Naive thymus-derived CD8-positive, alpha-beta T cell (primary cell): ENCODE data around the gene TRAPPC6A. TPM values are rescaled to one million over a fixed set of nuclear protein-coding genes. Genes with fewer than 3 reads are reported as not detected.
A peak's percentile ranks its signal among the peaks of the same experiment; 100 is the strongest.

Source experiments
- ATAC-seq, 2 donors: fragments of 150-1000 bp; cut with Tn5 transposase in 1 of 2; sonication (Bioruptor Pico), chemical (Tn5 transposase) in 1 of 2; 1 replicate in 1 of 2; 2 replicates in 1 of 2; pipeline ENCODE4 v1.10.0; 2021; ENCODE audit warnings: mild to moderate bottlenecking in 2 of 2, moderate library complexity in 2 of 2
- POLR2A ChIA-PET: fragments of 350-600 bp; sonication (Branson Sonifier 250); formaldehyde crosslinking; loops from one replicate; lab custom pipeline; 2021; ENCODE audit warnings: antibody characterized with exemption; lab: Charles Lee
- DNase-seq, 10 donors: peaks; one replicate each; pipeline versions ENCODE4 v3.0.0 to v3.0.0-alpha.2; 2020 to 2022
- H3K27ac Mint-ChIP-seq, 10 donors: one replicate each; pipeline ENCODE4 v1.8.0; 2020 to 2022; ENCODE audit warnings: mild to moderate bottlenecking in 10 of 10, mixed read lengths in 10 of 10, moderate library complexity in 4 of 10, inconsistent platforms in 1 of 10
- H3K27me3 Mint-ChIP-seq, 5 donors: one replicate each; pipeline ENCODE4 v1.8.0; 2021 to 2022; ENCODE audit warnings: mixed read lengths in 5 of 5
- H3K36me3 Mint-ChIP-seq, 3 donors: one replicate each; pipeline ENCODE4 v1.8.0; 2020 to 2022; ENCODE audit warnings: mixed read lengths in 3 of 3, mild to moderate bottlenecking in 2 of 3, inconsistent platforms in 1 of 3
- H3K4me1 Mint-ChIP-seq, 4 donors: one replicate each; pipeline ENCODE4 v1.8.0; 2021 to 2022; ENCODE audit warnings: mixed read lengths in 4 of 4
- H3K4me3 Mint-ChIP-seq, 10 donors: one replicate each; pipeline ENCODE4 v1.8.0; 2020 to 2022; ENCODE audit warnings: mild to moderate bottlenecking in 10 of 10, mixed read lengths in 10 of 10, moderate library complexity in 6 of 10, inconsistent platforms in 1 of 10
- H3K9me3 Mint-ChIP-seq, 9 donors: one replicate each; pipeline ENCODE4 v1.8.0; 2020 to 2022; ENCODE audit warnings: mixed read lengths in 9 of 9, mild to moderate bottlenecking in 3 of 9, inconsistent platforms in 1 of 9, moderate library complexity in 1 of 9
- polyA plus RNA-seq, 3 donors: library from polyadenylated mRNA; unstranded; fragments of 300-500 nt; fragmentation: Illumina TruSeq; gene quantifications; one replicate each; pipeline ENCODE4 v1.2.3, GENCODE V29; 2021
- total RNA-seq, 8 experiments: library from RNA in 2 of 8; stranded (reverse) in 2 of 8; gene quantifications; one replicate each; pipeline ENCODE4 v1.2.3 and lab custom pipeline; 2021 to 2026

Gene TRAPPC6A
- total and polyA plus RNA-seq, 5 experiments from 2014 or later = 48.5 to 193 (median 149) TPM

- Mint-ChIP-seq H3K9me3 (no peaks in the 10 kb centered on the region), H3K27me3 (peaks cover 6 to 44% (median 17%) of the 10 kb centered on the region in 5 donors), H3K27ac (no peak overlapping the region), H3K4me3 (no peak overlapping the region), H3K4me1 (peaks cover 0 to 6% (median 4%) of the 10 kb centered on the region in 4 donors), H3K36me3 (no peaks in the 10 kb centered on the region)
- DNase-seq = no peak
- no peak for ATAC-seq
- POLR2A ChIA-PET = no interaction called here
These were observed 33.8 kb upstream of the TRAPPC6A start for GRCh38 chr19:45211751-45212381.

DNA sequence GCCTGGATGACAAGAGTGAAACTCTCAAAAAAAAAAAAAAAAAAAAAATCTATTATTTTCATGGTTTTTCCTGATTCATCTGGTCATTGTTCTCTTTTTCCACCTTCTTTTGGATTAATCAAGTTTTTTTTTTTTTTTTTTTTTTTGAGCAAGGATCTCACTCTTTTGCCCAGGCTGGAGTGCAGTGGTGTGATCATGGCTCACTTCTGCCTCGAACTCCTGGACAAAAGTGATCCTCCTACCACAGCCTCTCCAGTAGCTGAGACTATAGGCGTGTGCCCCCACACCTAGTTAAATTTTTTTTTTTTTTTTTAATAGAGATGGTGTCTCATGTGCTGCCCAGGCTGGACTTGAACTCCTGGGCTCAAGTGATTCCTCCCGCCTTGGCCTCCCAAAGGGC is 28.3 kb upstream of the TRAPPC6A start:
- ATAC-seq = no peak
- peaks cover 0 to 3% (median 1%) of the 10 kb centered on the region in 4 donors for H3K4me1 Mint-ChIP-seq
- H3K36me3 Mint-ChIP-seq = peaks cover 0 to 3% (median 0%) of the 10 kb centered on the region in 3 donors
- H3K9me3 Mint-ChIP-seq = no peaks in the 10 kb centered on the region
- no peak for DNase-seq
- H3K27ac Mint-ChIP-seq = no peak overlapping the region
- POLR2A ChIA-PET = no interaction called here
- peaks cover 0 to 8% (median 0%) of the 10 kb centered on the region in 5 donors for H3K27me3 Mint-ChIP-seq
- no peak overlapping the region for H3K4me3 Mint-ChIP-seq

DNA sequence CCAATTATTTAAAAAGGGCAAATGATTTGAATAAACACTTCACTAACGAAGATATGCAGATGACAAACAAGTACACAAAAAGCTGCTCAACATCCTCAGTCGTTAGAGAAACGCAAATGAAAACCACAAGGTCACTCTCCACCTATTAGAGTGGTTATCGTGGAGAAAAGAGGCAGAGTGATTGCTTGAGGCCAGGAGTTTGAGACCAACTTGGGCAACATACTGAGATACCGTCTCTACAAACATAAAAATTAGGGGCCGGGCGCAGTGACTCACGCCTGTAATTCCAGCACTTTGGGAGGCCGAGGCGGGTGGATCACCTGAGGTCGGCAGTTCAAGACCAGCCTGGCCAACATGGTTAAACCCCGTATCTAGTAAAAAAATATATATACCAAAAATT is 27.8 kb upstream of the TRAPPC6A start:
- Mint-ChIP-seq H3K4me1 (peaks cover 0 to 3% (median 1%) of the 10 kb centered on the region in 4 donors), H3K4me3 (no peak overlapping the region), H3K36me3 (peaks cover 0 to 3% (median 2%) of the 10 kb centered on the region in 3 donors), H3K9me3 (no peaks in the 10 kb centered on the region), H3K27me3 (peaks cover 0 to 3% (median 0%) of the 10 kb centered on the region in 5 donors), H3K27ac (no peak overlapping the region)
- POLR2A ChIA-PET = no interaction called here
- DNase-seq = no peak
- no peak for ATAC-seq

DNA sequence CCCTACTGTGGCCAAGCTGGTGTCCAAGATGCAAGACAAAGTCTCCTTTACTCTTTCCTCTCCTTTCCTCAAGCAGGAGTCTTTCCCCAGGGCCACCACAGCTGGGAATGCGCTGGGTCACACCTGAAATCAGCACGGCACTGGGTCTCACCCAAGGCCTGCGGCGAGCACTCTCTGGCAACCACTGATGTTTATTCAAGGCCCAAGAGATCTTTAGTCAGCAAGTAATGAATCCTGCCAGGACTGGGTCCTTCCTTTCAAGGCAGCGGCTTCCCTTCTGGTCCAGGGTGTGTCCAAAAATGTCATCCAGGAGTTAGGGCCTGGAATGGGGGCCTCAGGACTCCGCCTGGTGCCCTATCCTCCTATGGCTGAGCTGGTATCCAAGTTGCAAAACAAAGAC is 24.6 kb upstream of the TRAPPC6A start:
- Mint-ChIP-seq H3K27ac (peak overlapping the region in 1 of 10 donors; percentile 45), H3K36me3 (peaks cover 0 to 3% (median 2%) of the 10 kb centered on the region in 3 donors), H3K4me1 (peaks cover 0 to 2% (median 0%) of the 10 kb centered on the region in 4 donors), H3K27me3 (peaks cover 0 to 3% (median 0%) of the 10 kb centered on the region in 5 donors), H3K9me3 (no peaks in the 10 kb centered on the region), H3K4me3 (no peak overlapping the region)
- DNase-seq (no peak), ATAC-seq (no peak)
- POLR2A ChIA-PET = no interaction called here

DNA sequence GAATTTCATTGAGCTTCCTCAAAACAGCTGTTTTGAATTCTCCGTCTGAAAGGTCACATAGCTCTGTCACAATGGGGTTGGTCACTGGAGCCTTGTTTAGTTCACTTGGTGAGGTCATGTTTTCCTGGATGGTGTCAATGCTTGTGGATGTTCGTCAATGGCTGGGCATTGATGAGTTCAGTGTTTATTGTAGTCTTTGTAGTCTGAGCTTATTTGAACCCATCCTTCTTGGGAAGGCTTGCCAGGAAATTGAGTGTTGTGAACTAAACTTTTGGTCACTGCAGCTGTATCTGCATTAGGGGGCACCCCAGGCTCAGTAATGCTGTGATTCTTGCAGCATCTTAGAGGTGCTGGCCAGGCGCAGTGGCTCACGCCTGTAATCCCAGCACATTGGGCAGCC is 22.5 kb upstream of the TRAPPC6A start:
- Mint-ChIP-seq H3K27ac (no peak overlapping the region), H3K36me3 (peaks cover 0 to 3% (median 2%) of the 10 kb centered on the region in 3 donors), H3K27me3 (peaks cover 0 to 3% (median 0%) of the 10 kb centered on the region in 5 donors), H3K4me1 (peaks cover 0 to 4% (median 0%) of the 10 kb centered on the region in 4 donors), H3K9me3 (no peaks in the 10 kb centered on the region), H3K4me3 (no peak overlapping the region)
- POLR2A ChIA-PET = no interaction called here
- DNase-seq (no peak), ATAC-seq (no peak)

DNA sequence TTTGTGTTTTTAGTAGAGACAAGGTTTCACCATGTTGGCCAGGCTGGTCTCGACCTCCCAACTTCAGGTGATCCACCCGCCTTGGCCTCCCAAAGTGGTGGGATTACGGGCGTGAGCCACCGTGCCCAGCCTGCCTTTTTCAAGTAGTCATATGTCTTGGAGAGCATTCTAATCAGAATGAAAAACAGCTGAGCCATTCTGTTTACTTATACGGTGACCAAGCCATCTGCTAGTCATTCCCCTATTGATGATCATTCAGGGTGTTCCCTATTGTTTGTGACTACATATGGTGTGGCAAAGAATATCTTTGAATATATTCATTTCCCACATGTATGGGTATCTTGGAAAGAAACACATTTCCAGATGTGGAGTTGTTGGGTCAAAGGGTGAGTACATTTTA is 17.7 kb upstream of the TRAPPC6A start:
- Mint-ChIP-seq H3K36me3 (no peaks in the 10 kb centered on the region), H3K27ac (no peak overlapping the region), H3K4me1 (peaks cover 0 to 2% (median 0%) of the 10 kb centered on the region in 4 donors), H3K27me3 (peaks cover 0 to 3% (median 0%) of the 10 kb centered on the region in 5 donors), H3K9me3 (no peaks in the 10 kb centered on the region), H3K4me3 (no peak overlapping the region)
- no peak for ATAC-seq
- POLR2A ChIA-PET = no interaction called here
- no peak for DNase-seq

DNA sequence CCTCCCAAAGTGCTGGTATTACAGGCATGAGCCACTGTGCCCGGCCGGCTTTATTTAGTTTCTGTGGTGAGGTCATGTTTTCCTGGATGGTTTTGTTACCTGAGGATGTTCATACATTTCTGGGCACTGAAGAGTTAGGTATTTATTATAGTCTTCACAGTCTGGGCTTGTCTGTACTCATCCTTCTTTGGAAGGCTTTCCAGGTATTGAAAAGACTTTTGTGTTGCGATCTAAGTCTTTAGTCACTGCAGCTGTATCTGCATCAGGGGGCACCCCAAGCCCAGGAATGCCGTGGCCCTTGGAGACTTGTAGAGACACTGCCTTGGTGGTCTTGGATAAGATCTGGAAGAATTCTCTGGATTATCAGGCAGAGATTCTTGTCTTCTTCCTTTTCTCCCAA is 13.3 kb upstream of the TRAPPC6A start:
- Mint-ChIP-seq H3K27me3 (peaks cover 0 to 3% (median 0%) of the 10 kb centered on the region in 5 donors), H3K36me3 (peaks cover 0 to 4% (median 0%) of the 10 kb centered on the region in 3 donors), H3K4me1 (peaks cover 2 to 10% (median 3%) of the 10 kb centered on the region in 4 donors), H3K4me3 (no peak overlapping the region), H3K9me3 (no peaks in the 10 kb centered on the region), H3K27ac (no peak overlapping the region)
- POLR2A ChIA-PET = interaction anchor here (0.9 kb wide), 1 partner anchor 13 kb away, joined by 3 read pairs; the partner anchor contains the start of gene BLOC1S3
- DNase-seq (no peak), ATAC-seq (no peak)

DNA sequence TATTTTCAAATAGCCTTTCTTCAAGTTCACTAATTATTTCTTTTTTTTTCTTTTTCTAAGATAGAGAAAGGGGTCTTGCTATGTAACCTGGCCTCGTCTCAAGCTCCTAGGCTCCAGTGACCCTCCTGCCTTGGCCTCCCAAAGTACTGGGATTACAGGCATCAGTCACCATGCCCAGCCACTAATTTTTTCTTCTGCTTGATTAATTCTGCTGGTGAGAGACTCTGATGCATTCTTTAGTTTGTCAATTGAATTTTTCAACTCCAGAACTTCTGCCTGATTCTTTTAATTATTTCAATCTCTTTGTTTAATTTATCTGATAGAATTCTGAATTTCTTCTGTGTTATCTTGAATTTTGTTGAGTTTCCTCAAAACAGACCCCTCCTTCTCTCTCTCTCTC is 11.9 kb upstream of the TRAPPC6A start:
- Mint-ChIP-seq H3K27ac (no peak overlapping the region), H3K27me3 (no peaks in the 10 kb centered on the region), H3K9me3 (no peaks in the 10 kb centered on the region), H3K4me3 (no peak overlapping the region), H3K4me1 (peaks cover 2 to 10% (median 6%) of the 10 kb centered on the region in 4 donors), H3K36me3 (peaks cover 0 to 4% (median 0%) of the 10 kb centered on the region in 3 donors)
- ATAC-seq (no peak), DNase-seq (no peak)
- POLR2A ChIA-PET = interaction anchor here (0.7 kb wide), 1 partner anchor 31 kb away, joined by 4 read pairs; no protein-coding TSS in a partner anchor

DNA sequence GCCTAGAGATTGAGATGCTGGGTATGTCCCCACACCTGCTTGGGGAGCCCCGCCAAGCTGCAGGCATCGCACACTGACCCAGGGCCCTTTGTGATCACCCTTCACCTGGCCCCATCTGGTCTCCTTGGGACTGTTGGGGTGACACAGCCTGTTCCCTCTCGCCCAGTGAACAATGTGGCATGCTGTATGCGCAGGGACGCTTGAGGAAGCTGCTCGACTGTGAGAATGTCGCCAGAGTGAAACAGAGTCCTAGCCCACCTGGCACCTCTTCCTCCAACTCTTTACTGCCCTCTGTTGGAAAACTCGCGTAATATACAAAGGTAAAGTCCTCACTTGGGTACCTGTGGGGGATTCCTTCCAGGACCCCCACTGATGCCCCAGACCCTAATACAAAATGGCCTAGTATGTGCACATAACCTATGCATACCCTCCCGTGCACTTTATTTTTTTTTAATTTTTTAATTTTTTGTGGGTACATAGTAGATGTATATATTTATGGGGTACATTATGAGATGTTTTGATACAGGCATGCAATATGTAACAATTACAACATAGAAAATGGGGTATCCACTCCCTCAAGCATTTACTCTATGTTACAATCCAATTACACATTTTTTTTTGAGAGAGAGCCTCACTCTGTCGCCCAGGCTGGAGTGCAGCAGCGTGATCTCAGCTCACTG is 9.5 kb upstream of the TRAPPC6A start:
- ATAC-seq = peak; percentile 89 to 93
- Mint-ChIP-seq H3K9me3 (no peaks in the 10 kb centered on the region), H3K4me3 (peak overlapping the region in 1 of 10 donors; percentile 10), H3K36me3 (peaks cover 0 to 7% (median 0%) of the 10 kb centered on the region in 3 donors), H3K27me3 (no peaks in the 10 kb centered on the region), H3K4me1 (peaks cover 4 to 21% (median 15%) of the 10 kb centered on the region in 4 donors), H3K27ac (peak overlapping the region in 4 of 10 donors; percentile 34 to 91 (median 54))
- POLR2A ChIA-PET = interaction anchor here (1.8 kb wide), 1 partner anchor 9 kb away, joined by 6 read pairs; the partner anchor contains the start of genes BLOC1S3 and TRAPPC6A
- DNase-seq = peak in 6 of 10 donors; percentile 29 to 73 (median 53)

DNA sequence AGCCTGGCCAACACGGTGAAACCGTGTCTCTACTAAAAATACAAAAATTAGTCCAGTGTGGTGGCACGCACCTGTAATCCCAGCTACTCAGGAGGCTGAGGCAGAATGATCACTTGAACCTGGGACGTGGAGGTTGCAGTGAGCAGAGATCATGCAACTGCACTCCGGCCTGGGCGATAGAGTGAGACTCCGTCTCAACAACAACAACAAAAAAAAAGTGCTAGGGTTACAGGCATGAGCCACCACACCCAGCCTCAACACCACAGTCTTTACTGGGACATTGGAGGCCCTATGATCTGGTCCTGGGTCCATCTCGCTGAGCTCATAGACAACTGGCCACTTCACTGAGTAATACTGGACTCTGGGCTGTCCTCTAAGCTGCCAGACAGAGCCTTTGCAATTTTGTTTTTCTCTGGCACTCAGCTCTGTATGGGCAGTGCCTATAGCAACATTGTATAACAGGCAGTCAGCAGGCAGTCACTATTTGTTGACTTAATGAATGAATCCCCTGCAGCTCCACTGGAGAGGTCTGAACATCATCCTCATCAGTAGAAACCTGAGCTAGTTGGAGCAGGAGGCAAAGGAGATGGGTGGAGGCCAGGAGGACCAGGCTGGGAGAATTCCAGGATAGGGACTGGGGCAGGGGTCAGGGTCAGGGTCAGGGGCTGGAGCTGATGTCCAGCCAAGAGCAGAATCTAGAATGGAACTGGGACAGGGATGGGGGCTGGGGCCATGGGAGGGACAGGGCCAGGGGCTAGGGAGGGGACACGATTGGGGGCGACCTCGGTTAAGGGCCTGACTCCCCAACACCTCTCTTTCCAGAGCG is 8.7 kb upstream of the TRAPPC6A start:
- H3K4me3 Mint-ChIP-seq = no peak overlapping the region
- H3K27ac Mint-ChIP-seq = no peak overlapping the region
- H3K4me1 Mint-ChIP-seq = peaks cover 6 to 26% (median 18%) of the 10 kb centered on the region in 4 donors
- peaks cover 0 to 9% (median 0%) of the 10 kb centered on the region in 3 donors for H3K36me3 Mint-ChIP-seq
- POLR2A ChIA-PET = interaction anchor here (1.8 kb wide), 1 partner anchor 8 kb away, joined by 6 read pairs; the partner anchor contains the start of genes BLOC1S3 and TRAPPC6A
- H3K9me3 Mint-ChIP-seq = no peaks in the 10 kb centered on the region
- H3K27me3 Mint-ChIP-seq = no peaks in the 10 kb centered on the region
- ATAC-seq (no peak), DNase-seq (no peak)

DNA sequence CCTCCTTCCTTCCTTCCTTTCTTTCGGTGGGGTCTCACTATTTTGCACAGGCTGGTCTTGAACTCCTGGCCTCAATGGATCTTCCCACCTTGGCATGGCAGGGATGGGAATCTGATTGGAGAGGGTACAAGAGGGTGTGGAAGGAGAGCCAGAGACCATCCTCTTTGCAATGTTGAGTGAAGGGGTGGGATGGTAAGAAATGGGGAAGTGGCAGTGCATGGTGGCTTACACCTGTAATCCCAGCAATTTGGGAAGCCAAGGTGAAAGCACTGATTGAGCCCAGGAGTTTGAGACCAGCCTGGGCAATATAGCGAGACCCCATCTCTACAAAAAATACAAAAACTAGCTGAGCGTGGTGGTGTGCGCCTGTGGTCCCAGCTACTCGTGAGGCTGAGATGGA is 6.1 kb upstream of the TRAPPC6A start:
- POLR2A ChIA-PET = interaction anchor here (0.6 to 1.4 kb wide), 2 partner anchors 15 to 145 kb away, joined by 3 to 5 read pairs; partner anchors contain the start of gene CLASRP
- ATAC-seq (no peak), DNase-seq (no peak)
- Mint-ChIP-seq H3K4me3 (no peak overlapping the region), H3K9me3 (no peaks in the 10 kb centered on the region), H3K27ac (peak overlapping the region in 1 of 10 donors; percentile 43), H3K27me3 (no peaks in the 10 kb centered on the region), H3K4me1 (peaks cover 15 to 44% (median 38%) of the 10 kb centered on the region in 4 donors), H3K36me3 (peaks cover 0 to 18% (median 2%) of the 10 kb centered on the region in 3 donors)

DNA sequence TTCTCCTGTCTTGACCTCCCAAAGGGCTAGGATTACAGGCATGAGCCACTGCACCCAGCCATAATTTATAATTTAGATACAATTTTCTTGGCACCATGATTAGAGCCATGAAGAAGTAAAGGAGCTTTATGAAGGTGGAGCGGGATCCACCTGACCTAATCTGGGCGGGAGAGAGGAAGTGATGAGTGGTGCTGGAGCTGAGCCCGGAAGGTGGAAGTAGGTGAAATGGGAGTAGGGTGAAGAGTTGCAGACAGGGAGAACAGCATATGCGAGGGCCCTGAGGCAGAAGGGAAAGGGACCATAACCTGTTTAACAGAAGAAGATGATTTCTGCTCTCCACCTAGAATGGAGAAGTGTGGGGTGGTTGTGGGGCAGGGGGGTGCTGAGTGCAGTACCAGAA is 4.7 kb upstream of the TRAPPC6A start:
- ATAC-seq (no peak), DNase-seq (no peak)
- POLR2A ChIA-PET = interaction anchor here (1.4 kb wide), 1 partner anchor 144 kb away, joined by 3 read pairs; the partner anchor contains the start of gene CLASRP
- Mint-ChIP-seq H3K27me3 (no peaks in the 10 kb centered on the region), H3K36me3 (peaks cover 0 to 18% (median 2%) of the 10 kb centered on the region in 3 donors), H3K27ac (peak overlapping the region in 2 of 10 donors; percentile 74 to 80), H3K9me3 (no peaks in the 10 kb centered on the region), H3K4me3 (peak overlapping the region in 1 of 10 donors; percentile 32), H3K4me1 (peaks cover 17 to 52% (median 42%) of the 10 kb centered on the region in 4 donors)
